Activated B cell treated with CpG ODN at 0.5 μM for 24 hours (primary cell): ENCODE data around the gene NME4. TPM values are rescaled to one million over a fixed set of nuclear protein-coding genes. Genes with fewer than 3 reads are reported as not detected.
A peak's percentile ranks its signal among the peaks of the same experiment; 100 is the strongest.

Experiments
- ATAC-seq: fragments of 200-7000 bp; cut with Tn5 transposase; one replicate; pipeline ENCODE4 v1.10.0; 2021; ENCODE audit warnings: low read depth, mild to moderate bottlenecking, moderate library complexity
- CTCF ChIA-PET: fragments of 350-600 bp; sonication (Branson Sonifier 250); formaldehyde crosslinking; loops from one replicate; lab custom pipeline; 2021; ENCODE audit warnings: antibody characterized with exemption; lab: Charles Lee
- POLR2A ChIA-PET: fragments of 350-600 bp; sonication (Branson Sonifier 250); formaldehyde crosslinking; loops from one replicate; lab custom pipeline; 2021; ENCODE audit warnings: antibody characterized with exemption; lab: Charles Lee
- DNase-seq: peaks from one replicate; pipeline ENCODE4 v3.0.0; 2022
- H3K27ac Mint-ChIP-seq: one replicate; pipeline ENCODE4 v1.8.0; 2020; ENCODE audit warnings: mixed read lengths
- H3K27me3 Mint-ChIP-seq: one replicate; pipeline ENCODE4 v1.8.0; 2021; ENCODE audit warnings: mixed read lengths
- H3K36me3 Mint-ChIP-seq: one replicate; pipeline ENCODE4 v1.8.0; 2021; ENCODE audit warnings: low read depth, mixed read lengths
- H3K4me1 Mint-ChIP-seq: one replicate; pipeline ENCODE4 v1.8.0; 2021; ENCODE audit warnings: mixed read lengths
- H3K4me3 Mint-ChIP-seq: one replicate; pipeline ENCODE4 v1.8.0; 2020; ENCODE audit warnings: mild to moderate bottlenecking, mixed read lengths
- H3K9me3 Mint-ChIP-seq: one replicate; pipeline ENCODE4 v1.8.0; 2020; ENCODE audit warnings: mixed read lengths
- CTCF ChIP-seq: fragments of 200-600 bp; IDR thresholded peaks from one replicate; pipeline ENCODE4 v1.8.0; 2022; ENCODE audit warnings: antibody characterized with exemption, mild to moderate bottlenecking
- intact Hi-C: fragments of 100-400 bp; cut with micrococcal nuclease; formaldehyde crosslinking; loops from one replicate; pipeline ENCODE4 v1.15.1; 2024
- total RNA-seq: library from RNA; stranded (reverse); gene quantifications from 2 replicates; pipeline ENCODE4 v1.2.3, GENCODE V29; 2022

NME4 gene
- total RNA-seq, 1 donor from 2014 or later = 29.9 TPM

GRCh38 chr16:380762-381011 lies 16.3 kb upstream of the NME4 start:
- Mint-ChIP-seq H3K9me3 (no peaks in the 10 kb centered on the region), H3K4me1 (peaks cover 31% of the 10 kb centered on the region), H3K36me3 (no peaks in the 10 kb centered on the region), H3K27ac (no peak overlapping the region), H3K27me3 (no peaks in the 10 kb centered on the region), H3K4me3 (peak overlapping the region; percentile 74)
- DNase-seq (no peak), ATAC-seq (no peak)
- intact Hi-C loops = loop anchor here (1.0 to 5.0 kb wide), 2 partner anchors 10 to 147 kb away; partner anchors contain the start of genes CAPN15 and MRPL28
- TF ChIP-seq CTCF = no peak
- ChIA-PET POLR2A (interaction anchor here (1.2 to 5.0 kb wide), 4 partner anchors 10 to 29 kb away, joined by 3 to 61 read pairs (median 34); partner anchors contain the start of genes AXIN1, DECR2 and MRPL28), CTCF (interaction anchor here (1.2 kb wide), 1 partner anchor 20 kb away, joined by 4 read pairs; the partner anchor contains the start of gene DECR2)

GRCh38 chr16:381012-381788 lies 15.8 kb upstream of the NME4 start:
- DNase-seq (peak; percentile 34), ATAC-seq (peak; percentile 16)
- ChIA-PET POLR2A (interaction anchor here (1.2 to 5.0 kb wide), 4 partner anchors 10 to 29 kb away, joined by 3 to 61 read pairs (median 34); partner anchors contain the start of genes AXIN1, DECR2 and MRPL28), CTCF (interaction anchor here (1.2 kb wide), 1 partner anchor 20 kb away, joined by 4 read pairs; the partner anchor contains the start of gene DECR2)
- peak overlapping the region; percentile 74 for H3K4me3 Mint-ChIP-seq
- intact Hi-C loops = loop anchor here (1.0 to 5.0 kb wide), 2 partner anchors 11 to 146 kb away; partner anchors contain the start of genes CAPN15 and MRPL28
- H3K4me1 Mint-ChIP-seq = peaks cover 31% of the 10 kb centered on the region
- H3K27ac Mint-ChIP-seq = no peak overlapping the region
- H3K9me3 Mint-ChIP-seq = no peaks in the 10 kb centered on the region
- H3K27me3 Mint-ChIP-seq = no peaks in the 10 kb centered on the region
- no peak for TF ChIP-seq CTCF
- H3K36me3 Mint-ChIP-seq = no peaks in the 10 kb centered on the region

- ATAC-seq (peak; percentile 67), DNase-seq (peak; percentile 73)
- Mint-ChIP-seq H3K27me3 (no peaks in the 10 kb centered on the region), H3K4me1 (peaks cover 33% of the 10 kb centered on the region), H3K27ac (peak within 1 kb of the TSS; percentile 78), H3K9me3 (no peaks in the 10 kb centered on the region), H3K4me3 (peak within 1 kb of the TSS; percentile 89), H3K36me3 (no peaks in the 10 kb centered on the region)
- POLR2A ChIA-PET = interaction anchor here (0.7 to 5.0 kb wide), 12 partner anchors 9 to 1832 kb away, joined by 3 to 61 read pairs (median 6); partner anchors contain the start of genes ANTKMT, AXIN1, DECR2 and FAM234A
- CTCF ChIA-PET = interaction anchor here (1.1 to 1.3 kb wide), 3 partner anchors 10 to 19 kb away, joined by 3 to 4 read pairs (median 4); partner anchors contain the start of genes DECR2 and MRPL28
- TF ChIP-seq CTCF = no peak
- intact Hi-C loops = loop anchor here (1.0 to 5.0 kb wide), 4 partner anchors 12 to 145 kb away; partner anchors contain the start of genes CAPN15, DECR2 and MRPL28
Observed at GRCh38 chr16:381789-382717, 14.9 kb upstream of the NME4 start, which contains the start of gene PGAP6. PGAP6 (minus strand) TSS chr16:381978; CDS start chr16:381821, 157 bp downstream.

- ATAC-seq (peak; percentile 60), DNase-seq (peak; percentile 56)
- peak overlapping the region; percentile 78 for H3K27ac Mint-ChIP-seq
- TF ChIP-seq CTCF = no peak
- H3K9me3 Mint-ChIP-seq = no peaks in the 10 kb centered on the region
- no peaks in the 10 kb centered on the region for H3K27me3 Mint-ChIP-seq
- CTCF ChIA-PET = interaction anchor here (0.8 to 1.3 kb wide), 4 partner anchors 8 to 18 kb away, joined by 3 to 4 read pairs (median 4); partner anchors contain the start of genes DECR2 and MRPL28
- no peaks in the 10 kb centered on the region for H3K36me3 Mint-ChIP-seq
- POLR2A ChIA-PET = interaction anchor here (0.6 to 5.0 kb wide), 9 partner anchors 11 to 338 kb away, joined by 3 to 61 read pairs (median 5); partner anchors contain the start of genes ANTKMT, DECR2, FAM234A and MRPL28
- peak overlapping the region; percentile 89 for H3K4me3 Mint-ChIP-seq
- intact Hi-C loops = loop anchor here (1.0 to 5.0 kb wide), 2 partner anchors 42 to 144 kb away; partner anchors contain the start of genes CAPN15 and RAB11FIP3
- peaks cover 33% of the 10 kb centered on the region for H3K4me1 Mint-ChIP-seq
Observed at GRCh38 chr16:383326-384051, 13.5 kb upstream of the NME4 start.
